Activated B cell treated with CpG ODN at 0.5 μM for 24 hours (primary cell): ENCODE data around the gene A3GALT2. TPM values are rescaled to one million over a fixed set of nuclear protein-coding genes. Genes with fewer than 3 reads are reported as not detected.

Experiments
- ATAC-seq: fragments of 200-7000 bp; cut with Tn5 transposase; one replicate; pipeline ENCODE4 v1.10.0; 2021; ENCODE audit warnings: low read depth, mild to moderate bottlenecking, moderate library complexity
- CTCF ChIA-PET: fragments of 350-600 bp; sonication (Branson Sonifier 250); formaldehyde crosslinking; loops from one replicate; lab custom pipeline; 2021; ENCODE audit warnings: antibody characterized with exemption; lab: Charles Lee
- POLR2A ChIA-PET: fragments of 350-600 bp; sonication (Branson Sonifier 250); formaldehyde crosslinking; loops from one replicate; lab custom pipeline; 2021; ENCODE audit warnings: antibody characterized with exemption; lab: Charles Lee
- DNase-seq: peaks from one replicate; pipeline ENCODE4 v3.0.0; 2022
- H3K27ac Mint-ChIP-seq: one replicate; pipeline ENCODE4 v1.8.0; 2020; ENCODE audit warnings: mixed read lengths
- H3K27me3 Mint-ChIP-seq: one replicate; pipeline ENCODE4 v1.8.0; 2021; ENCODE audit warnings: mixed read lengths
- H3K36me3 Mint-ChIP-seq: one replicate; pipeline ENCODE4 v1.8.0; 2021; ENCODE audit warnings: low read depth, mixed read lengths
- H3K4me1 Mint-ChIP-seq: one replicate; pipeline ENCODE4 v1.8.0; 2021; ENCODE audit warnings: mixed read lengths
- H3K4me3 Mint-ChIP-seq: one replicate; pipeline ENCODE4 v1.8.0; 2020; ENCODE audit warnings: mild to moderate bottlenecking, mixed read lengths
- H3K9me3 Mint-ChIP-seq: one replicate; pipeline ENCODE4 v1.8.0; 2020; ENCODE audit warnings: mixed read lengths
- intact Hi-C: fragments of 100-400 bp; cut with micrococcal nuclease; formaldehyde crosslinking; loops from one replicate; pipeline ENCODE4 v1.15.1; 2024
- total RNA-seq: library from RNA; stranded (reverse); gene quantifications from 2 replicates; pipeline ENCODE4 v1.2.3, GENCODE V29; 2022
- TF ChIP-seq, protein P1 (sequence below): fragments of 200-600 bp; IDR thresholded peaks from one replicate; pipeline ENCODE4 v1.8.0; 2022; ENCODE audit warnings: antibody characterized with exemption, mild to moderate bottlenecking

Gene A3GALT2
- total RNA-seq, 1 donor from 2014 or later = not detected

- Mint-ChIP-seq H3K4me1 (peaks cover 4% of the 10 kb centered on the region), H3K9me3 (no peaks in the 10 kb centered on the region), H3K27ac (no peak overlapping the region), H3K4me3 (no peak overlapping the region), H3K36me3 (no peaks in the 10 kb centered on the region), H3K27me3 (peaks cover 18% of the 10 kb centered on the region)
- ATAC-seq (no peak), DNase-seq (no peak)
- intact Hi-C loops = no loop called here
- ChIA-PET CTCF (no interaction called here), POLR2A (no interaction called here)
- TF ChIP-seq, protein P1, sequence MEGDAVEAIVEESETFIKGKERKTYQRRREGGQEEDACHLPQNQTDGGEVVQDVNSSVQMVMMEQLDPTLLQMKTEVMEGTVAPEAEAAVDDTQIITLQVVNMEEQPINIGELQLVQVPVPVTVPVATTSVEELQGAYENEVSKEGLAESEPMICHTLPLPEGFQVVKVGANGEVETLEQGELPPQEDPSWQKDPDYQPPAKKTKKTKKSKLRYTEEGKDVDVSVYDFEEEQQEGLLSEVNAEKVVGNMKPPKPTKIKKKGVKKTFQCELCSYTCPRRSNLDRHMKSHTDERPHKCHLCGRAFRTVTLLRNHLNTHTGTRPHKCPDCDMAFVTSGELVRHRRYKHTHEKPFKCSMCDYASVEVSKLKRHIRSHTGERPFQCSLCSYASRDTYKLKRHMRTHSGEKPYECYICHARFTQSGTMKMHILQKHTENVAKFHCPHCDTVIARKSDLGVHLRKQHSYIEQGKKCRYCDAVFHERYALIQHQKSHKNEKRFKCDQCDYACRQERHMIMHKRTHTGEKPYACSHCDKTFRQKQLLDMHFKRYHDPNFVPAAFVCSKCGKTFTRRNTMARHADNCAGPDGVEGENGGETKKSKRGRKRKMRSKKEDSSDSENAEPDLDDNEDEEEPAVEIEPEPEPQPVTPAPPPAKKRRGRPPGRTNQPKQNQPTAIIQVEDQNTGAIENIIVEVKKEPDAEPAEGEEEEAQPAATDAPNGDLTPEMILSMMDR = no peak
Observed at GRCh38 chr1:33307494-33307864, 13.4 kb downstream of the A3GALT2 start.

DNA sequence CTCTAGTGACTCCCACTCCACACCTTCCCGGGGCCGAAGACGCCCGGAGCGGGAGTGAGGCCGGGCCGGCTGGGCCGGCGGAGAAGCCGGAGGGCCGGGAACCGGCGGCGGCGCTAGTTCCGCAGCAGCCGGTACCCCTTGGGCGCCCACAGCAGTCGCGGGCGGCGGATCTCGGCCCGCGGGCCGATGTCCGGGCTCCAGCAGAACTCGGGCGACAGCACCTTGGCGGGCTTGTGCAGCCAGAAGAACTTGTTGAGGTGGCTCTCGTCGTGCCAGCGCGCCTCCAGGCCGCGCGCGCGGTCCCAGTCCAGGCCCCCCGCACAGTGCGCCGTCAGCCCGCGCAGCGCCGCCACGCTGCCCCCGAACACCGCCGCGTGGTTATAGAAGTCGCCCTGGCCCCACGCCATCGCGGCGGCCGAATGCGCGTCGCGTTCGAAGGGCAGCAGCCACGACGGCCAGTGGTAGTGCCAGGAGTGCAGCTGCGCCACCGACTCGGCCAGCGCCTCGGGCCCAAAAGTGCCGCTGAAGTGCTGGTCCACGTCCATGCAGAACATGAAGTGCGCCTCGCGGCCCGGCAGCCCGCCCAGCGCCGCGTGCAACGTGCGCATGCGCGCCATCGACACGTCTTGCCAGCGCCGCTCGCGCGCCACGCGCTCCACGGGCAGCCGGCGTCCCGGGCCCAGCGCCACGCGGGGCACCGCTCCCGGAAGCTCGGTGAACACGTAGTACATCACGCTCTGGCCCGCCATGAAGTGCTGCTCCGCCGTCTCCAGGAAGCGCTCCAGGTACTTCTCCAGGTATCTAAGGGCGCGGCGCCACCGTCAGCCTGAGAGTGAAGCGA lies 14.0 kb downstream of the A3GALT2 start:
- no peak overlapping the region for H3K27ac Mint-ChIP-seq
- ChIA-PET POLR2A (no interaction called here), CTCF (interaction anchor here (2.3 kb wide), 1 partner anchor 11 kb away, joined by 10 read pairs; no protein-coding TSS in a partner anchor)
- ATAC-seq (no peak), DNase-seq (no peak)
- peaks cover 18% of the 10 kb centered on the region for H3K27me3 Mint-ChIP-seq
- no peak overlapping the region for H3K4me3 Mint-ChIP-seq
- no peaks in the 10 kb centered on the region for H3K36me3 Mint-ChIP-seq
- peaks cover 4% of the 10 kb centered on the region for H3K4me1 Mint-ChIP-seq
- TF ChIP-seq, protein P1 = no peak
- intact Hi-C loops = no loop called here
- no peaks in the 10 kb centered on the region for H3K9me3 Mint-ChIP-seq

DNA sequence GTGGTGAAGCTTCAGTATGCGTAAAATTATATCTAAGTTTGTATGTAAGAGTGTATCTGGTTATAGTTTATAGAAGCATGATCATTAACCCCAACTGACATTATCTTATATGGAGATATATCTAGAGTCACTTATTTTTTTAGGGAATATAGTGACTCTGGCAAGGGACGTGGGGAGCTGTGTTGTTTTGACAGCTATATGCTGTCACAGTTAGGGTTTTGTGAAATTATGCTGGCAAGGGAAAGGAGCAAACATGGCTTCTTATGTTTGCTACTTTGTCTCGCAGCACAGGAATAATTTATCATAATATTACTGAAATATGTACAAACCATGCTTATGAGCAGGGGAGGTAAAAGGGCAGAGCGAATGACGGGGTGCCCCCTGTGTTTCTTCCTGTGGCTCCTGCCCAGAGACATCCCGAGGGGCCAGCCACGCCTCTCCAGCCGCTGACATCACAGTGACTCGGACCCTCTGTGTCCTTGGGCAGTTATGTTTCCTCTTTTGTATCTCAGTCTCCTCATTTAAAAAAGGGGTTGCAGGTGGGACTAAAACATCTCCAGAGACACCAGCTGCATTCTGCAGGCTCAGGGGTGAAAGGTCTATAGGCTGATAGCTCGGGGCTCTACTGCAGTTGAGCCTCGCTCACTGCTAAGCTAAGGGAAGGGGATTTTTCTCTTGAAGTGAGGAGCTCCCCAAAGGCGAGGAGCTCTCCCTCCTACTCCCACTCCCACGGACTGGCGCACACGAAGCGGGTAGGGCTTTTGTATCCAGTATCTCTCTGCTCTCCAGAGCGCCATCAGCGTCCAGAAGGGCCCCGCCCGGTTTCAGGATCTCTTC lies 14.9 kb downstream of the A3GALT2 start:
- ATAC-seq (no peak), DNase-seq (no peak)
- intact Hi-C loops = no loop called here
- Mint-ChIP-seq H3K4me1 (peaks cover 4% of the 10 kb centered on the region), H3K27me3 (peaks cover 13% of the 10 kb centered on the region), H3K4me3 (no peak overlapping the region), H3K36me3 (no peaks in the 10 kb centered on the region), H3K27ac (no peak overlapping the region), H3K9me3 (no peaks in the 10 kb centered on the region)
- CTCF ChIA-PET = interaction anchor here (1.2 to 2.3 kb wide), 2 partner anchors 10 to 166 kb away, joined by 4 to 10 read pairs; no protein-coding TSS in a partner anchor
- TF ChIP-seq, protein P1 = no peak
- POLR2A ChIA-PET = no interaction called here

- ATAC-seq (no peak), DNase-seq (no peak)
- intact Hi-C loops = no loop called here
- peaks cover 13% of the 10 kb centered on the region for H3K27me3 Mint-ChIP-seq
- H3K4me3 Mint-ChIP-seq = no peak overlapping the region
- H3K9me3 Mint-ChIP-seq = no peaks in the 10 kb centered on the region
- TF ChIP-seq, protein P1 = no peak
- CTCF ChIA-PET = interaction anchor here (1.2 to 2.3 kb wide), 2 partner anchors 9 to 167 kb away, joined by 4 to 10 read pairs; no protein-coding TSS in a partner anchor
- POLR2A ChIA-PET = no interaction called here
- H3K27ac Mint-ChIP-seq = no peak overlapping the region
- peaks cover 9% of the 10 kb centered on the region for H3K36me3 Mint-ChIP-seq
- peaks cover 4% of the 10 kb centered on the region for H3K4me1 Mint-ChIP-seq
Observed at GRCh38 chr1:33305016-33305415, 15.9 kb downstream of the A3GALT2 start.

GRCh38 chr1:33302325-33302724 lies 18.6 kb downstream of the A3GALT2 start:
- peaks cover 19% of the 10 kb centered on the region for H3K36me3 Mint-ChIP-seq
- no peak for DNase-seq
- H3K4me3 Mint-ChIP-seq = no peak overlapping the region
- peaks cover 8% of the 10 kb centered on the region for H3K27me3 Mint-ChIP-seq
- H3K27ac Mint-ChIP-seq = no peak overlapping the region
- intact Hi-C loops = no loop called here
- ChIA-PET CTCF (no interaction called here), POLR2A (no interaction called here)
- TF ChIP-seq, protein P1 = no peak
- peaks cover 4% of the 10 kb centered on the region for H3K4me1 Mint-ChIP-seq
- ATAC-seq = no peak
- no peaks in the 10 kb centered on the region for H3K9me3 Mint-ChIP-seq
